ENCODE measurements around the gene KANSL1.

Gene KANSL1

DNA sequence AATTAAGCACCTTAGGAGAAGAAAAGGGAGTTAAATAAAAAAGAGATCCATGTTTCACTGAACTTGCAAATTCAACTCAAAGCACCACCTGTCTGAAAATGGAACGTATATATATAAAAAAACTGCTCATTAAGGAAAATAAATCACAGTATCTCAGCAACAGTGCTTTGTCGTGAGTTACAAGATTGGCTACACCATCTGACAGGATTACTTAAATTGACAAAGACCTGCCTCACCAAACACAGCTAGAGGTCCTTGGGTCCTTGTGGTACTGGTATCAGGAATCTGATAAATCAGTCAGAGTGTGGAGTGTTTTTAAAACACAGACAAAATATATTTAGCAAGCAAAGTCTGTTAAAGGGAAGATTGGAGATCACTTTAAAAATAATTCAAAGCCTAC lies 63.9 kb downstream of the KANSL1 start:
- TF ChIP-seq, protein P1, sequence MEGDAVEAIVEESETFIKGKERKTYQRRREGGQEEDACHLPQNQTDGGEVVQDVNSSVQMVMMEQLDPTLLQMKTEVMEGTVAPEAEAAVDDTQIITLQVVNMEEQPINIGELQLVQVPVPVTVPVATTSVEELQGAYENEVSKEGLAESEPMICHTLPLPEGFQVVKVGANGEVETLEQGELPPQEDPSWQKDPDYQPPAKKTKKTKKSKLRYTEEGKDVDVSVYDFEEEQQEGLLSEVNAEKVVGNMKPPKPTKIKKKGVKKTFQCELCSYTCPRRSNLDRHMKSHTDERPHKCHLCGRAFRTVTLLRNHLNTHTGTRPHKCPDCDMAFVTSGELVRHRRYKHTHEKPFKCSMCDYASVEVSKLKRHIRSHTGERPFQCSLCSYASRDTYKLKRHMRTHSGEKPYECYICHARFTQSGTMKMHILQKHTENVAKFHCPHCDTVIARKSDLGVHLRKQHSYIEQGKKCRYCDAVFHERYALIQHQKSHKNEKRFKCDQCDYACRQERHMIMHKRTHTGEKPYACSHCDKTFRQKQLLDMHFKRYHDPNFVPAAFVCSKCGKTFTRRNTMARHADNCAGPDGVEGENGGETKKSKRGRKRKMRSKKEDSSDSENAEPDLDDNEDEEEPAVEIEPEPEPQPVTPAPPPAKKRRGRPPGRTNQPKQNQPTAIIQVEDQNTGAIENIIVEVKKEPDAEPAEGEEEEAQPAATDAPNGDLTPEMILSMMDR (IDR thresholded peaks at IDR 0.05), result no peak
- H3K27ac ChIP-seq, result no peak overlapping the region
- intact Hi-C loops (cut with DNase I; ENCODE audit: low total_unique reads), result no loop called here
- DNase-seq, result no peak
- H3K36me3 ChIP-seq, result no peaks in the 10 kb centered on the region
- no peaks in the 10 kb centered on the region for H3K27me3 ChIP-seq
- no peaks in the 10 kb centered on the region for H3K9me3 ChIP-seq
- peaks cover 0 to 82% (median 26%) of the 10 kb centered on the region in 4 donors for H3K4me1 ChIP-seq
- H3K4me3 ChIP-seq, result no peak overlapping the region

DNA sequence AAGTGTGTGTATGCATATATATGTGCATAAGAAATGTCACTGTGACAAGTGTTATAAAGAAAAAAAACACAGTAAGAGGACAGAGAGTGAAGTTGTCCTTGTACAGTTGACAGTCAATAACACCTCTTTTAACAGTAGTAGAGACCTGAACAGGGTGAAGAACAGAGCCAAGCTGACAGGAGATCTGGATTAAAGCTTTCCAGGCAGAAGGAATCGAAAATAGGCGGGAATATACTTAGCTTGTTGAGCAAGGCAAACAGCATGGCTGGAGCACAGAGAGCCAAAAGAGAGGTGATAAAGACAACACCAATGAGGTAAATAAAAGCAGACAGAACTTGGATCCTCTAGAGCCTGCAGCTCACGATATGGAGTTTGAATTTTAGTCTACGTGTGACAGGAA lies 64.8 kb downstream of the KANSL1 start:
- intact Hi-C loops (cut with DNase I; ENCODE audit: low total_unique reads), result no loop called here
- TF ChIP-seq, protein P1 (IDR thresholded peaks at IDR 0.05), result no peak
- H3K27me3 ChIP-seq, result no peaks in the 10 kb centered on the region

DNA sequence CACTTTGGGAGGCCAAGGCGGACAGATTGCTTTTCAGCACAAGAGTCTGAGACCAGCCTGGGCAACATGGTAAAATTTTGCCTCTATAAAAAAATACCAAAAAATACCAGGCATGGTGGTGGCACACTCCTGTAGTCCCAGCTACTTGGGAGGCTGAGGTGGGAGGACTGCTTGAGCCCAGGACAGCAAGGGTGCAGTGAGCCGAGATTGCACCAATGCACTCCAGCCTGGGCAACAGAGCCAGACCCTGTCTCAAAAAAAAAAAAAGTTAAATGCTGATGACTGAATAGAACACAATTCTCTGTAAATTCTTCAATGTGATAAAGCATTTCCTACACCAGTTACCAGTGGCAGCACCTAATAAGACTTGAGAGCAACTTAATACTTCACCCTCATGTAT lies 65.7 kb downstream of the KANSL1 start:
- H3K27me3 ChIP-seq, result no peaks in the 10 kb centered on the region
- DNase-seq, result no peak
- intact Hi-C loops (cut with DNase I; ENCODE audit: low total_unique reads), result no loop called here
- H3K36me3 ChIP-seq, result no peaks in the 10 kb centered on the region
- no peak overlapping the region for H3K4me3 ChIP-seq
- TF ChIP-seq, protein P1 (IDR thresholded peaks at IDR 0.05), result no peak
- H3K27ac ChIP-seq, result no peak overlapping the region
- peaks cover 0 to 90% (median 30%) of the 10 kb centered on the region in 4 donors for H3K4me1 ChIP-seq
- H3K9me3 ChIP-seq, result no peaks in the 10 kb centered on the region

More for the DNA sequence above, 64.8 kb downstream of the KANSL1 start:
- no peaks in the 10 kb centered on the region for H3K36me3 ChIP-seq
- no peaks in the 10 kb centered on the region for H3K9me3 ChIP-seq
- DNase-seq, result no peak
- no peak overlapping the region for H3K4me3 ChIP-seq
- no peak overlapping the region for H3K27ac ChIP-seq
- H3K4me1 ChIP-seq, result peaks cover 0 to 90% (median 26%) of the 10 kb centered on the region in 4 donors

DNA sequence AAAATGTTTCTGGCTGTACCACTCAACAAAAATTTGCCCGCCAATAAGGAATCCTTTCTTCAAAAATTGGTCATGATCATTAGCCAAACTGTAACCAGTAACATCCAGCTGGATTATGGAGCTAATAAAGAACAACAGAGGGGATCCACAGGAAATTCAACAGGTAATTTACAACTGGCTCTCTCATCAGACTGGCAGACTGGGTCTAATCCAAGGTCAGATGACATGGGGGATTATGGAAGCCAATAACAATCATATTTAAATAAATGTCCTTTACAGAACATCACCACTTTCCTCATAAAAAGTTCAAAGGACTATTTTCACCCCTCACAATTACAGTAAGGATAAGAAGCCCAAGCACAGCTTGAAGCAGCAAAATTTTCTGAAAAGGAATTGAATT lies 66.4 kb downstream of the KANSL1 start:
- H3K27me3 ChIP-seq, result no peaks in the 10 kb centered on the region
- intact Hi-C loops (cut with DNase I; ENCODE audit: low total_unique reads), result no loop called here
- DNase-seq, result no peak
- H3K4me1 ChIP-seq, result peaks cover 0 to 93% (median 29%) of the 10 kb centered on the region in 4 donors
- H3K27ac ChIP-seq, result no peak overlapping the region
- no peak overlapping the region for H3K4me3 ChIP-seq
- H3K9me3 ChIP-seq, result no peaks in the 10 kb centered on the region
- TF ChIP-seq, protein P1 (IDR thresholded peaks at IDR 0.05), result no peak
- H3K36me3 ChIP-seq, result no peaks in the 10 kb centered on the region

DNA sequence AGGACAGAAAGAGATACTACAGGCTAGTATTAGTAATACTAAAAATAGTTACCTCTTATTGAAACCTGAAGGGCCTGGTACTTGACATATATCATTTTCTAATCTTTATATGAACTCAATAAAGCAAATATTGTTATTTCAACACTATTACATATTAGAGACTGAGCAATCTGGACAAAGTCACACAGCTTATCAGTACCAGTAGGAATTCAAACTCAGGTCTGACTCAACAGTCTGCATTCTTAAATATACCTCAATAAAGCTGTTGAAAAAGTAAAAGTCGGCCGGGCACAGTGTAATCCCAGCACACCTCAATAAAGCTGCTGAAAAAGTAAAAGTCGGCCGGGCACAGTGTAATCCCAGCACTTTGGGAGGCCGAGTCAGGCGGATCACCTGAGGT lies 67.4 kb downstream of the KANSL1 start:
- H3K9me3 ChIP-seq, result no peaks in the 10 kb centered on the region
- no peak overlapping the region for H3K27ac ChIP-seq
- H3K27me3 ChIP-seq, result no peaks in the 10 kb centered on the region
- H3K4me3 ChIP-seq, result no peak overlapping the region
- no peak for DNase-seq
- no peaks in the 10 kb centered on the region for H3K36me3 ChIP-seq
- intact Hi-C loops (cut with DNase I; ENCODE audit: low total_unique reads), result no loop called here
- peaks cover 0 to 93% (median 36%) of the 10 kb centered on the region in 4 donors for H3K4me1 ChIP-seq
- TF ChIP-seq, protein P1 (IDR thresholded peaks at IDR 0.05), result no peak

Measured in tibial artery (tissue), 4 donors.